Fibroblast of gingiva (primary cell): Measurements from ENCODE around the gene GHDC.
"Not testable (repeated sequence)": the region's sequence is repeated elsewhere in the genome, so short reads cannot be mapped to it uniquely, and the experiment has no call there.

ENCODE experiments used
- DNase-seq: peaks from one replicate; pipeline ENCODE4 v3.0.0-alpha.2; 2011; ENCODE audit warnings: low read depth

The GHDC gene

DNA sequence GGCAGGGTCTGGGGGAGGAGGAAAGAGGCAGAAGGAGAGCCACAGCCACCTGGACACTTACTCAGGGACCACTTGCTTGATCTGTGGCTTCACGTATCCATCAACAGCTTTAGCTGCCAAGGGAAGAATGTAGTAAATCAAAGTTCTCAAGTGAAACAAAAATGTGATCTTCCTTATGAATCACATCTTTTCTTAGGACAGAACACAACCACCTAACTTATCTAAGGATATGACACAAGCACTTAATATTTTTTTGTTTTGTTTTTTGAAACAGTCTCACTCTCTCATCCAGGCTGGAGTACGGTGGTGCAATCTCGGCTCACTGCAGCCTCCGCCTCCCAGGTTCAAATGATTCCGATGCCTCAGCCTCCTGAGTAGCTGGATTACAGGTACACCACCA lies 8.4 kb upstream of the GHDC start:
- DNase-seq: no peak

DNA sequence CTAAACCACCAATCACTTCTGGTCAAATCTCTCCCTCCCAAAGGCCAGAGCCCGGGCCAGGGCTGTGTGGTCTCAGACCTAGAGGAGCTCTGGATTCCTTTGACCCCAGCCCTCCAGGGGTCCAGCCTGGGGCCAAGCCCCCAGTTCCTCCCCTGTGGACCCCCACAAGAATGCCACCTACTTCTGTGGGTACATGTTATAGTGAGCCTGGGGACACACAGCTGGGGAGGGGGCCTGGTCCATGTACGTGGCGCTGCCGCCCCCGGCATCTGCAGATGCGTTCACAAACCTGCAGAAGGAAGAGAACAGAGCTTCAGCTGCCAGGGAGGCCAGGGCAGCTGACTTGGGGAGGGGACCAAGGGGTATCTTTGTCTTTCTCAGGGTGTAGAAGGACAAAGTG lies 7.9 kb upstream of the GHDC start:
- no peak for DNase-seq

DNA sequence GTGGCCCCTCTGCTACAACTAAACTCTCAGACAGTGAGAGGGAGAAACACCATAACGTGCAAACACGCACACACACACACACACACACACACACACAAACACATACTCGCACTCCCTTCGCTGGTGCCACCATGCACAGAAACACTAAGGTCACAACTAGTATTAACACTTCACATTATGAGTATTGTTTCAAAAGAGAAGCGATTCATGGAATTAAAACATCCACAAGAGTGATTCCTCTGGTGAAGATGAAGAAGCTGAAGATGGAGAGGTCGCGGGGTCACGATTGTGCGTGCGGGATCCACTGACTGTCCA lies 7.1 kb upstream of the GHDC start:
- no peak for DNase-seq

DNA sequence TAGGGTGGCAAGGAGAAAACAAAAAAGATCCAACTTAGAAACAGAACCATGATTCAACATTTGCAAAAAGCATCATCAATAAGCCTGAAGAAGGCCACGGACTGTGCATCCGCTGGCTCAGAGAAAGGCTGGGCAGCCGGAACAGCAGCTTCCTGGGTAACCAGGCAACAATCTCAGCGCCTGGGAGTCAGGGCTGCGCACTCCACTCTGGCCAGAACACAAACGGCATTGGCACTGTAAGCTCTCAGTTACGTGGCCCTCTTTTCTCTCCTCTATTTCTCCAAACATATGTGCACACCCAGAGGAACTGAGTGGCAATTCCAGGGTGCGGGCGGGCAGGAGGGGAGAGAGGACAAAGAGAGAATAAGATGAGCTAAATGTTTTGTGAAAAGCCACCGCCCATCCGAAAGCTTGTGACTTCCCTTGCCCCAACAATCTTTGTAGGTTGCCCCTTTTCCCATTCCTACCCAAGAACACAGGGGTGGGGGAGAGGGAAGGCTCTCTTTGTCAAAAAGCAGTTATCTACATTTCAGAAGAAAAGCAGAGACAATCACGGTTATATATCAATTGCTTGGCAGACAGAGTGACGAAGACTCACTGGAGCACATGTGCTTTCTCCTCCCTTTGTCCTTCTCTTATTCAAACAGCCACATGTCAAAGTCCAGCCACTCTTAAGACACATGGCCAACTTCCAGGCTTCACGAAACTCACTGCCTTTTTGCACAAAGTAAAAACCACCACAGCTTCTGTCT lies 6.6 kb upstream of the GHDC start:
- DNase-seq: no peak

DNA sequence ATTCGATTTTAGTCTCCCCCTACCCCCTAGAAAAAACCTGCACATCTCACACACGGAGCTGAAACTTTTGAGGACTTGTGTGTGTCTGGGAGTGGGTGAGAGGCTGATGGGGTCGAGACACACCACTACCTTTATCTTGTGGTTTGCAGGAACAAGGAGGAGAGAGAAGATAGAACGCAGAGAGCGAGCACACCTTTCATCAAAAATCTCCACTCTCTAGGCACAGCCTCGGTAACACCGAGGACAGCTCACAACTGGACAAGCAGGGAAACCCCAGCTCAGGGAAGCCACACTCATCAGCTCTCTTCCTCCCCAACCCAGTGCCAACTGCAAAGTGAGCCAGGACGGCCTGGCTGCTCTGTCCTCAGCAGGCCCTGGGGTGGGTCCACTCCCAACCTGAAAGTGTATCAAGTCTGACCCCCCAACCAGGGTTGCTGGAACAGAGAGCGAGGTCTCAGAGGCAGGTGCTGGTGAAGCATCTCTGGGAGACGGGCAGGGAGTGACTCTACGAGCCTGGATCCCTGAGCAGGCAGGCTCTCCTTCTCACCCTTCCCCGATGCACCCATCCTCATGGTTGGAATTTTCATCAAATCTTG lies 5.2 kb upstream of the GHDC start:
- no peak for DNase-seq

DNA sequence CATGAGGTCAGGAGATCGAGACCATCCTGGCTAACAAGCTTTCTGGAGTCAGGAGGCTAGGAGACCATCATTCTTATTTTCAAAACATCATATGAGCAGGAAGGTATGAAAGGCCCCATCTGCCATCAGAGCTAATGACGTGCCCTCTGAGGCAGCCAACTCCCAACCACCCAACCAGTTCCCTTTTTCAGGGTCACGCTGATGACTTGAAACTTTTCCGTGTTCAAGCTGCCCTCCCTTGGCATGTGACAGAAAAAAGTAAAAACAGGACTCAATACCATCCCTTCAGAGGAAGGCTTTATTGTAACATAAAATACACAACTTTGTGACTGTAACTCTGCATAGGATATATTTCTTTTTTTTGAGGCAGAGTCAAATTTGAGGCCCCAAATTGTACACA lies 4.6 kb upstream of the GHDC start:
- DNase-seq: no peak

DNA sequence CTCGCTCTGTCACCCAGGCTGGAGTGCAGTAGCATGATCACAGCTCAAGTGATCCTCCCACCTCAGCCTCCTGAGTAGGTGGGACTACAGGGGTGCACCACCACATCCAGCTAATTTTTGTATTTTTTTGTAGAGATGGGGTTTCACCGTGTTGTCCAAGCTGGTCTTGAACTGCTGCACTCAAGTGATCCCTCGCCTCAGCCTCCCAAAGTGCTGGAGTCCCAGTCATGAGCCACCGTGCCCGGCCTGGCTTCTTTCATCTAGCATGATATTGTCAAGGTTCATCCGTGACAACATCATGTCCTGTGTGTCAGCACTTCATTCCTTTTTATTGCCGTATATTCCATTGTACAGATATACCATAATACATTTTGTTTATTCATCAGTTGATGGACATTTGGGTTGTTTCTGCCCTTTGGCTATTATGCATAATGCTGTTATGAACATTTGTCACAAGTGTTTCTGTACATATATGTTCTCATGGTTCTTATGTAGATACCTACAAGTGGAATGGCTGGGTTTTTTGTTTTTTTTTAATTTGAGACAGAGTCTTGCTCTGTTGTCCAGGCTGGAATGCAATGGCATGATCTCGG lies 3.4 kb upstream of the GHDC start:
- DNase-seq: no peak

DNA sequence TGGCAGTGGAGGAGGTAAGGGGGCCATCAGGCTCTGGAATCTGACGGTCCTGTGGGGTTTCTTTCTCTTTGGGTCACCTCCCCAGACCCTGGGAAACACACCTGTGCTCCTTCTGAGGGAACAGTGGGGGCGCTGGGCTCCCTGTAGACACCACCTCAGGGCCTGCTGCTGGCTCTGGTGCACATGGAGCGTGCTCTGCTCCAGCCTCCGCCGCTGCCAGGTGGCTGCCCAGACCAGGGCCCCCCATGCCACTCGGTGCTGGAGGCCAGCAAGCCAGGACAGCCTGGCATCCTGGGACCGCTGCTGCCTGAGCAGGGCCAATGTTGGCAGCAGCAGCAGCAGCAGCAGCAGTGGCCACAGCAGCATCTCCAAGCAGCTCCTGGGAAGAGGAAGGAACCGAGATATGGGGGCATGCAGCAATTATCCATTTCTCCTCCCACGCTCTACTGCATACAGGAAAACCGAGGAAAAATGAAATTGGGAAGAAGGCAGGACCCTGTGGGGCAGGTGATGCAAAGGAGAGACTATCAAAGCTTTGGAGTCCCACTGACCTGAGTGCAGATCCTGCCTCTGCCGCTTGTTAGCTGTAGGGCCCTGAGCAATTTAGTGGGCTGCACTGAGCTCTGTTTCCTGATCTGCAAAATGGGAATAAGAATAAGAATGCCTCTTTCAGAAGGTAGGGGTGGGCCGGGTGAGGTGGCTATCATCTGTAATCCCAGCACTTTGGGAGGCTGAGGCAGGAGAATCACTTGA lies 902 bp downstream of the GHDC start:
- DNase-seq: no peak

DNA sequence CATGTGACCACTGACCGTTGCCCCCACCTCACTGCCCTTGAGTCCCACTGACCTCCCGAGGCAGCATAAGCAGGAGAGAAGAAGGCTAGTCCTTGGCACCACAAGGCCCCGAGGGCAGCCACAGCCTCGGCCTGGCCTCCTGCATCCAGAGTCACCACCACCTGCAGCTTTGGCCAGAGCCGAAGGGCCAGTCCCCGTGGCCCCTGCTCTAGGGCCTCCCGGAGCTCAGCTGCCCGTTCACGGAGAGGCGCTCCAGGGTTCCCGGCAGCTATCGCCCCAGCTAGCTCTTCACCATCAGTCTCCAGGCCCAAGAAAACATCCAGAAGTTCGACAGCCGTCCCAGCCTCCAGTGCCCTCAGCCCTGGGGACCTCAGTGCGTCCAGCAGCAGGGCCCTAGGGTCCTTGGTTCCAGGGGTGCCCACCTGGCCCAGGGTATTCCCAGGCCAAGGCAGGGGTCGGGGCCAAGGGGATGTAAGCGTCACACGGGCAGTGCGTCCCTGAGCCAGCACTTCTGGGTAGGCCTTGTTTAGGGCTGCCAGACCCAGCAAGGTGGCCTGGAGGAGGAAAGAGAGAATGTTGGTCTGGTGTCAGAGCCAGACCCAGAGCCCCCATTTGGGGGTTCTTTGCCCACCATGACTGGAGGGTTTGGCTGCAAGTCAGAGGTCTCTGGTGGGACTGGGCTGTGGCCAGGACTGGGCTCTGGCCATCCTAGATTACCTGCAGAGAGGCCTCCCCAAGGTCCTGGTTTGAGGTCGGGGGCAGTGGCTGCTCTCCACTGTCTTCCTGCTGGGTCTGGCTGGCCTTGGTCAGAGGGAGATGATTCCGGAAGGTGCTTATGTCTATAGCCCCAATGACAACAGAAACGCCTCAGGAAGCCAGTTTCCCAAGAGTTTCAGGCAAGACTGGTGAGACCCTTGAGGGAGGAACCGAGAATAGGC lies 1.8 kb downstream of the GHDC start:
- DNase-seq: no peak

DNA sequence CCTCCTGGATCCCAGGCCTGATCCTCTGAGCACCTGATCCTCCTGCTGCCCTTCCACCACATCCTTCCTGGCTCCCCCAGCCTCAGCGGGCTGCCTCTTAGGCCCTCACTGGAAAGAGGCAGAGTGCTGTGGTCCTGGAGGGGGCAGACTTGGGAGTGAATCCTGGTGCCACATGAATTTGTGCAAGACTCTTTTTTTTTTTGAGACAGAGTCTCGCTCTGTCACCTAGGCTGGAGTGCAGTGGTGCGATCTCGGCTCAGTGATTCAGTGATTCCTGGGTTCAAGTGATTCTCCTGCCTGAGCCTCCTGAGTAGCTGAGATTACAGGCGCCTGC lies 3.1 kb downstream of the GHDC start:
- no peak for DNase-seq

DNA sequence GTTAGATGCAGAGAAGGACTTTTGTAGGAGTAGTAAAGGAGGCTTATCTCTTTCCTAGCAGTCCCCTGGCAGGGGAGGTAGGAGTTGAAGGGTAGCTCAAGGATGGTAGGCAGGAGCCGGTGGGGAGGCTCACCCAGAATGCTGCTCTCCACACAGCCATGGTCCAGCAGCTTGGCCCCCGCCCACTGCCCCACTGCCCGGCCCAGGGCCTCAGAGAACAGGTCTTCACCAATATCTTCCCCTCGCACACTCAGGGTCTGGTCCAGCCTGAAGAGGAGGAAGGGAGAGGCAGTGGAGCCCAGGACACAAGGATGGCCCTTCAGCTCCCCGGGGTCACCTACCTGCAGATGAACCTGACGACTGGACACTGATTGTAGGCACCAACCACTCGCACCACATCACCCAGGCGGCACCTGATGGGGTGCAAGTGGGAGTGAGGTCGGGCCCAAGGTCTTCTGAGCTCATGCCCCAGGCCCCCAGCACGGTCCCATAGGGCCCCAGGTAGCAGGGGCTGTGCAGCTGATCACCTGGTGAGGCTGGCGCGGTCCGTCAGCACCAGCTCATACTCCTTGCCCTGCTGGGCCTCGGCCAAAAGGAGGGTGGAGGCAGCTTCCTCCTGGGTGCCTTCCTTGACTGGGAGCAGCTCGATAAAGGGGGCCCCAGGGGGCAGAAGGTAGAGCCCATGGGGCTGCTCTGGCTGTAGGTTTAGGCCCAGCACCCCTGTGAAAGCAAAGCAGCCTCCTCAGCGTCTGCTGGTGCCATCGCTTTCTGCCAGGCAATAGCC lies 3.6 kb downstream of the GHDC start:
- DNase-seq: no peak

DNA sequence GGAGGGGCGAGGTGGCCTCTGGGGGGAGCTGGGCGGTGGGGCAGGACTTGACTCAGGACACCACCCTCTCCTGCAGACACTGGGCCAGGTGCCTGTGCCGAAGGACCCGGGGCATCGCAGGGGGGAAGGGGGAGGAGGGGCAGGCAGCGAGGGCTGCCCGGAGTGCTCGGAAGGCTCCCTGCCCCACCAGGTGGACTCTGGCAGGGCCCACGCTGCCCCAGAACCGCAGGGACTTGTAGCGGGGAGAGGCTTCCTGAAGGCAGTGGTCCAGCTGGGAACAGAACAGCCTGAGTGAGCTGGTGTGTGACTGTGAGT lies 4.7 kb downstream of the GHDC start:
- no peak for DNase-seq

DNA sequence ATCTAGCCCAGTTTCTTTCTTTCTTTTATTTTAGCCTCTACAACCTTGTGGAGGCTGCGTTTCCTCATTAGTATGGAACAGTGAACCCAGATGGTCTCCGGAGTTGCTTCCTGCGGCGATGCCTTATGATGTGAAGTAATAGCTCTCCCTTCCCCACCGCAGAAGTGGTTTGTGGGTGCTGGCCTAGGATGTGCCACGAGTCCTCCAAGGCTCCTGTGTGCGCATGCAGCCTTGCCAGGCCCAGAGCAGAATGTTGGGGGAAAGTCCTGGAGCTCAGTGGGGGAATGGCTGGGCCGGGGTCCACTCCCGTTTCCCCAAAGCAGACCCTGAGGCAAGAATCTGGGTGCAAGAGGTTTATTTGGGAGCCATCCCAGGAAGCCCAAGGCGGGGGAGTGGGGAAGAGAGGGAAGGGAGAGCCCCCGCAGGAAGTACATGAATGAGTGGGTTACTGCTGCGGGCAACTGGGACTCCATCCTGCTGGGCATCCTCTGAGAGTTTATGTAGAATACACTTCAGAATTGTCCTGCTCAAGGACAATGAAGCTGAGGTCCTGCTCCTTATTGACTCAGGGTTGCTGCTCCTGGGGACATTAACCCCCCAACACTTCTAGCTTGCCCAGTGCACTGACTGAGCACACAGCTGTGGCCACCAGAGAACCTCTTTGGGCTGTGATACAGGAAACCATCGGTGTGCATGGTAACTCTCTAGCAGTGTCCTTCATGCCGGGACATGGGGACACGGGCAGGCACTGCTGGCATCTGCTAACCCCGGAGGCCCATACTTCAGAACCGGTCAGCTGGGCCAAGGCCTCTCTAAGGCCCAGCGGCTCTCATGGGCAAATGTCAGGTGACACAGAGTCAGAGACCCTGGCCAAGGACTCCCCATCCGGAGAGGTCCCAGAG lies 5.3 kb downstream of the GHDC start:
- DNase-seq: no peak

DNA sequence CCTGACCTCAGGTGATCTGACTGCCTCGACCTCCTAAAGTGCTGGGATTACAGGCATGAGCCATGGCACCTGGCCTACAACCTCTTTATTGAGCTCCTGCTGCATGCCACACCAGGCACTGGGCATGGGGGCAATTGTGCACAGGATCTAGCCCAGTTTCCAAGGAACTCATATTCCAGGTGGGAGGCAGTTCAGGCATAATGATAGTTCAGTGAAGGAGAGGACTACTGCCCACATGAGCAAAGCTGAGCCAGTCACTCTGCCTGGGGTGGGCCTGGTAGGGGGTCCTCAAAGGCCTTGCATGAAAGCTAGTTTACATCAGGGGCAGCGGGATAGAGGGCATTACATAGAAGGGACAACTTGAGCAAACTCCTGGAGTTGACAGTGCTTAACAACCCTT lies 6.5 kb downstream of the GHDC start:
- DNase-seq: no peak

DNA sequence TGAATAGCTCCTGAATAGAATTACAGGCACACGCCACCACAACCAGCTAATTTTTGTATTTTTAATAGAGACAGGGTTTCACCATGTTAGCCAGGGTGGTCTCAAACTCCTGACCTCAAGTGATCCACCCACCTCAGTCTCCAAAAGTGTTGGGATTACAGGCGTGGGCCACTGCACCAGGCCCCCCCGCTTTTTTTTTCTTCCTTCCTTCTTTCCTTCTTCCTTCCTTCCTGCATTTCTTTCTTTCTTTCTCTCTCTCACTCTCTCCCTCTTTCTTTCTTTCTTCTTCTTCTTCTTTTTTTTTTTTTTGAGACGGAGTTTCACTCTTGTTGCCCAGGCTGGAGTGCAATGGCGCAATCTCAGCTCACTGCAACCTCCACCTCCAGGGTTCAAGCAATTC lies 8.1 kb downstream of the GHDC start:
- DNase-seq: not testable (repeated sequence)

DNA sequence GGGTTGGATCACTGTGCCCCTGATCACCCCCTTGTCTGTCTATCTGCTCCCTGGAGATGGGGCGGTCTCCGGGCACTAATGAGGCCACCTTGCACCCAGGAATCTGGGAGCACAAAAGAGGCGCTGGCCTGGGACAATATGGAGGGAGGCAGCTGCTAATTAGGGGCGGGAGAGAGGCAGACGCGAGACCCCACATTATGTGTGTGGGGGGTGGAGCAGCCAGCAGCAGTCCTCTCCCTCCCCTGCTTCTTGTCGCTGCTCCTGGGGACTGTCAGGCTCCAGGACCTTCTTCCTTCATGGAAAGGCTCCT lies 8.7 kb downstream of the GHDC start:
- DNase-seq: no peak

DNA sequence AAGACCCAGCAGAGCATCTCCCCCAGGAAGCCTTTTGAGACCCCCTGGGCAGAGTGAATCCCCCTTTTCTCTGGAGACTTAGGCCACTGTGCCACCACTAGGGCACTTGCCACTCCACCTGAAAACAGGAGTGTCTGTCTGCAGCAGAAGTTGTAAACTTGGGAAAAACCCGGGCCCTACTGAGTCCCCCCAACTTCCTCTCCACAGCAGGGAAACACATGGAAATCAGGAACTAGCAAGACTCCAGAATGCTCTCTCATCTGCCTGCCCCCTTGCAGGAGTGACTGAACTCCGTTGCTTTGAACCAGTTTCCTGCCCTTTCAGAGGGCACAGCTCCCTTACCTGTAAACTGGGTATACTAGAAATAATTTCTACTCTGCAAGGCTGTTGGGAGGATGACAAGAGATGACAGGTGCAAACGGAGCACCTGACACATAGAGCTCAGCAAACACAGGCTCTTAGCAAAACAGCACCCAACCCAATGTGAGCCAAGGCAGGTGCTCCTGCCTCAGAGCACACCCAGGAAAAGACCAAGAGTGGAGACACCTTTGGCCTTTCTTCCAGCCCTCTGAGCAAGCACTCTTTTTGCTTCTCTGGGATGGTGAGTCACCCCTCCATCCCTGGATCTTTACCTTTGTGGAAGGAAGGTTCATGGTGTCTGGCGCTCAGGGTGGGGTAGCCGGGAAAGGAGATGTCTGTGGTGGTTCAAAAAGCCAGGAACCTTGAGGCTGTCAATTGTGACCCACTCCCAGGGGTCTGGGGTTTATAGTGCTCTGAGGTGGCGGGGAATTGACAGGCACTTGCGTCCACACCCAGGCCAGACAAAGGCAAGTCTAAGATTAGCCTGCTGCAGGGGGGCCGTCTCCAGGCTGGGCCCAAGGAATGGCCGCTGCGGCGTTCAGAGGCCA lies 9.3 kb downstream of the GHDC start, which contains the start of gene HCRT:
Gene HCRT, minus strand, starts transcription at position 740 of the 908 bp plus-strand sequence. Its CDS starts 87 bp downstream, at position 653.
- no peak for DNase-seq

DNA sequence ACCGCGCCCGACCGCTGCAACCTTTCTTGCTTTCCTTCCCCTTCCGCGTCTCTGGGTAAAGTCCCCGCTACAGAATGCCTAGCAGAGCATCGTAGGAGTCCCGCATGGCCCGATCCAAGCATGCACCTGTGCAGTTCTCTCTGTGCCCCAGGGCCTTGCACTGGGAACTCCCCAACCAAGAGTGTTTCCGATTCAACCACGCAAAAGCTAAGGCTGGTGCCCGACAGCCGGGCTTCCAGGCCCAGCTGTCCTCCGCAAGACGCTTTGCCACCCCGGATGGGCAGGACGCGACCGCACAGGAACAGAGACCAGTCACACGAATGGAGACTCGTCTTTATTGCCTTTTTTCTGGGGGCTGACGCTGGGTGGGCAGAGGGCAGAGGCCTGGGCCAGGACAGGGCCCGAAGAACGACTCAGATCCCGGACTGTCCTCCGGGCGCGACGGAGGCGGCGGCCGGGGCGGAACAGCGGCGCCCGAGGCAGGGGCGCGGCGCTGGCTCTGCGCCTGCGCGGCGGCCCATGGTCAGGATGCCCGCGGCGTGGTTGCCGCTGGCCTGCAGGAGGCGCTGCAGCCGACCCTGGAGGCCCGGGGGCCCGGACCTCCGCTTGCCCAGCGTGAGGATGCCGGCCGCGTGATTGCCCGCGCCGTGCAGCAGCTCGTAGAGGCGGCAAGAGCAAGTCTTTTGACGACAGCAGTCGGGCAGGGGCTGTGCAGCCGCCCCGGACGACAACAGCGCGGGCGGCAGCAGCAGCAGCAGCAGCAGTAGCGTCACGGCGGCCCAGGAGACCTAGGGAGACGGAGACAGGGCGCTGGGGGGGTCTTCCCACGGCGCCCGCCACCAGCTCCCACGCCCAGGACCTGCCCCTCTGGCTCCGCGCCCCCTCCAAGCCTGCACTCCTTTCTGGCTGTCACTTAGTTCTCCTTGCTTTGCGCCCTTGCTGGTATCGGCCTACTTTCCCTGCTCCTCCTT lies 10.3 kb downstream of the GHDC start:
- DNase-seq: peak; percentile 52
